PFSK-1 (cell line): ENCODE results near the gene CRY2.

ENCODE experiments used
- FOXP2 ChIP-seq: optimal IDR thresholded peaks from 2 replicates; pipeline ENCODE3; 2011; ENCODE audit warnings: borderline replicate concordance, control low read depth, inconsistent platforms; ENCODE audit not compliant: insufficient read depth; ENCODE audit errors: extremely low read length, extremely low read depth
- POLR2AphosphoS5 ChIP-seq: IDR thresholded peaks from 2 replicates; pipeline ENCODE4 v1.6.1; 2012; ENCODE audit warnings: low read depth, mild to moderate bottlenecking, control low read depth, low read length, moderate library complexity
- SIN3A ChIP-seq: IDR thresholded peaks from 2 replicates; pipeline ENCODE4 v1.6.1; 2012; ENCODE audit warnings: mild to moderate bottlenecking, low read length, moderate library complexity, borderline replicate concordance; ENCODE audit not compliant: insufficient read depth
- TAF1 ChIP-seq: IDR thresholded peaks from 2 replicates; pipeline ENCODE4 v1.6.1; 2012; ENCODE audit warnings: low read length, control low read depth, borderline replicate concordance; ENCODE audit not compliant: insufficient read depth
- TF ChIP-seq, protein P1 (sequence below), 2 experiments: IDR thresholded peaks; 2 replicates each; pipeline versions ENCODE4 v1.6.1 to v1.8.0; 2011 to 2012; ENCODE audit warnings: low read depth in 2 of 2, low read length in 2 of 2, control low read depth in 1 of 2, inconsistent platforms in 1 of 2, mild to moderate bottlenecking in 1 of 2, moderate library complexity in 1 of 2; ENCODE audit not compliant: insufficient read depth in 1 of 2

DNA sequence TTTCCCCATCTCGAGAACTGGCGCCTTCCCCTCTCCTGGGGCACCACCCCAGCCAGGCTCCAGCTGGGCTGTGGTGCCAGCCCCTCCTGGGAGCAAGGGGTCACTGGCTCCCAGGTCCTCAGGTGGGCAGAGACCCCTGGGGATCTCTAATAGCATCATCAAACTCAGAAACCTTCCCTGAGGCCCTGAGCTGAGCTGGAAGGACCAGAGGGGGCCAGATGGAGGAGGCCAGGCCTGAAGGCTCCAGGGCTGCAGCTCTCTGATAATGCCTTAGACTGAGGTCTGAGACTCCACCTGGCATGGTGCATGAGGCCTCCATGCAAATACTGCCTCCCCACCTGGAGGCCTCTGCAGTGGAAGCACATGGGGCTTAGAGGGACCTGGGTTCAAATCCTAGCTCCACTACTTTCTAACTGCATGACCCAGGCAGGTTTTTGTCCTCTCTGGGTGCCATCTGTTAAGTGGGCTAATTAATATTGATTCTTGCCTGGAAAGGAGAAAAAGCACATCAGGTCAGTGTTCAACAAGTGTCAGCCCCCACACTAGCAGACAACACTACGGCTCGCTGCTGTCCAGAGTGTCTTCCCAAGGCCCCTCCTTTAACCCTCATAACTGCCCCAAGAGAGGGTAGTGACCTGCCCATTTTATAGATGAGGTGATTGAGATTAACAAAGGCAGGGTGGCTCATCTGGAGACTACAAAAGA, 39.7 kb downstream of the CRY2 start:
- TF ChIP-seq, protein P1, sequence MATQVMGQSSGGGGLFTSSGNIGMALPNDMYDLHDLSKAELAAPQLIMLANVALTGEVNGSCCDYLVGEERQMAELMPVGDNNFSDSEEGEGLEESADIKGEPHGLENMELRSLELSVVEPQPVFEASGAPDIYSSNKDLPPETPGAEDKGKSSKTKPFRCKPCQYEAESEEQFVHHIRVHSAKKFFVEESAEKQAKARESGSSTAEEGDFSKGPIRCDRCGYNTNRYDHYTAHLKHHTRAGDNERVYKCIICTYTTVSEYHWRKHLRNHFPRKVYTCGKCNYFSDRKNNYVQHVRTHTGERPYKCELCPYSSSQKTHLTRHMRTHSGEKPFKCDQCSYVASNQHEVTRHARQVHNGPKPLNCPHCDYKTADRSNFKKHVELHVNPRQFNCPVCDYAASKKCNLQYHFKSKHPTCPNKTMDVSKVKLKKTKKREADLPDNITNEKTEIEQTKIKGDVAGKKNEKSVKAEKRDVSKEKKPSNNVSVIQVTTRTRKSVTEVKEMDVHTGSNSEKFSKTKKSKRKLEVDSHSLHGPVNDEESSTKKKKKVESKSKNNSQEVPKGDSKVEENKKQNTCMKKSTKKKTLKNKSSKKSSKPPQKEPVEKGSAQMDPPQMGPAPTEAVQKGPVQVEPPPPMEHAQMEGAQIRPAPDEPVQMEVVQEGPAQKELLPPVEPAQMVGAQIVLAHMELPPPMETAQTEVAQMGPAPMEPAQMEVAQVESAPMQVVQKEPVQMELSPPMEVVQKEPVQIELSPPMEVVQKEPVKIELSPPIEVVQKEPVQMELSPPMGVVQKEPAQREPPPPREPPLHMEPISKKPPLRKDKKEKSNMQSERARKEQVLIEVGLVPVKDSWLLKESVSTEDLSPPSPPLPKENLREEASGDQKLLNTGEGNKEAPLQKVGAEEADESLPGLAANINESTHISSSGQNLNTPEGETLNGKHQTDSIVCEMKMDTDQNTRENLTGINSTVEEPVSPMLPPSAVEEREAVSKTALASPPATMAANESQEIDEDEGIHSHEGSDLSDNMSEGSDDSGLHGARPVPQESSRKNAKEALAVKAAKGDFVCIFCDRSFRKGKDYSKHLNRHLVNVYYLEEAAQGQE (IDR thresholded peaks at IDR 0.05; ENCODE audit: insufficient read depth in 1 of 2, low read depth in 2 of 2, low read length in 2 of 2), result no peak
- TF ChIP-seq TAF1 (no peak), FOXP2 (no peak), SIN3A (no peak), POLR2AphosphoS5 (no peak)
